Pons (tissue), 1 donor: Measurements from ENCODE around the gene PTPRD.

Source experiments
- DNase-seq: peaks from one replicate; pipeline ENCODE4 v3.0.0-alpha.2; 2016; ENCODE audit warnings: low spot score

The PTPRD gene

GRCh38 chr9:8382777-8383527 is 2229.8 kb downstream of the PTPRD start:
- no peak for DNase-seq

- no peak for DNase-seq
These were observed 2230.5 kb downstream of the PTPRD start for GRCh38 chr9:8382266-8382665.

- DNase-seq, result no peak
These were observed 2231.2 kb downstream of the PTPRD start for GRCh38 chr9:8381601-8382000.

- DNase-seq, result no peak
These were observed 2238.3 kb downstream of the PTPRD start for GRCh38 chr9:8374471-8374870.

- DNase-seq, result no peak
These were observed 2241.1 kb downstream of the PTPRD start for GRCh38 chr9:8371686-8372085.

- DNase-seq, result no peak
These were observed 2246.5 kb downstream of the PTPRD start for GRCh38 chr9:8366161-8366926.

GRCh38 chr9:8365466-8366160 is 2247.2 kb downstream of the PTPRD start:
- no peak for DNase-seq

GRCh38 chr9:8365029-8365428 is 2247.8 kb downstream of the PTPRD start:
- DNase-seq, result no peak

GRCh38 chr9:8364026-8364752 is 2248.6 kb downstream of the PTPRD start:
- DNase-seq, result peak; percentile 87

GRCh38 chr9:8362250-8362649 is 2250.6 kb downstream of the PTPRD start:
- no peak for DNase-seq

GRCh38 chr9:8361364-8361763 is 2251.4 kb downstream of the PTPRD start:
- no peak for DNase-seq

- no peak for DNase-seq
These were observed 2256.4 kb downstream of the PTPRD start for GRCh38 chr9:8356406-8356805.

GRCh38 chr9:8351436-8351835 is 2261.4 kb downstream of the PTPRD start:
- no peak for DNase-seq

- no peak for DNase-seq
These were observed 2262.9 kb downstream of the PTPRD start for GRCh38 chr9:8349901-8350300.

GRCh38 chr9:8349376-8349775 is 2263.4 kb downstream of the PTPRD start:
- DNase-seq, result no peak

- peak; percentile 75 for DNase-seq
These were observed 2264.0 kb downstream of the PTPRD start for GRCh38 chr9:8348756-8349155.

- DNase-seq, result no peak
These were observed 2266.5 kb downstream of the PTPRD start for GRCh38 chr9:8346296-8346695.

- DNase-seq, result no peak
These were observed 2273.9 kb downstream of the PTPRD start for GRCh38 chr9:8338767-8339510.

- DNase-seq, result no peak
These were observed 2274.7 kb downstream of the PTPRD start for GRCh38 chr9:8337834-8338766.

GRCh38 chr9:8332871-8333270 is 2279.9 kb downstream of the PTPRD start:
- DNase-seq, result no peak

GRCh38 chr9:8332331-8332650 is 2280.5 kb downstream of the PTPRD start:
- no peak for DNase-seq
